PC-9 (cell line): ENCODE measurements around the gene MAPK8IP3. TPM values are rescaled to one million over a fixed set of nuclear protein-coding genes. Genes with fewer than 3 reads are reported as not detected.

Experiments
- BruUV-seq: library from RNA; stranded (reverse); fragments of 400-500 nt; replicated peaks from 2 replicates; lab custom pipeline; 2021; lab: Mats Ljungman, UMichigan
- CTCF ChIA-PET: fragments of 300-600 bp; sonication (Branson Sonifier 250); formaldehyde crosslinking; loops from one replicate; lab custom pipeline; 2022; ENCODE audit warnings: antibody characterized with exemption; lab: Charles Lee
- POLR2A ChIA-PET: fragments of 300-600 bp; sonication (Branson Sonifier 250); formaldehyde crosslinking; loops from one replicate; lab custom pipeline; 2022; ENCODE audit warnings: antibody characterized with exemption; ENCODE audit not compliant: unreplicated experiment; lab: Charles Lee
- DNase-seq, 2 experiments: peaks; one replicate each; pipeline versions ENCODE4 v3.0.0 to v3.0.0-alpha.2; 2015 to 2022; ENCODE audit warnings: mixed read lengths in 1 of 2
- H2AFZ ChIP-seq: fragments of 200-600 bp; sonication (generic); 2 replicates; pipeline ENCODE4 v1.8.1; 2017; ENCODE audit warnings: antibody characterized with exemption
- H3F3A ChIP-seq: fragments of 200-600 bp; sonication (generic); 2 replicates; pipeline ENCODE4 v1.8.1; 2017; ENCODE audit warnings: antibody characterized with exemption, mild to moderate bottlenecking, low read depth; ENCODE audit not compliant: insufficient read depth
- H3K27ac ChIP-seq: fragments of 200-600 bp; sonication (generic); 2 replicates; pipeline ENCODE4 v1.6.1; 2016; ENCODE audit warnings: mixed run types
- H3K27me3 ChIP-seq: fragments of 200-600 bp; sonication (generic); 2 replicates; pipeline ENCODE4 v1.6.1; 2016; ENCODE audit warnings: low read depth, mixed run types; ENCODE audit not compliant: insufficient read depth
- H3K36me3 ChIP-seq: fragments of 200-600 bp; sonication (generic); 2 replicates; pipeline ENCODE4 v1.6.1; 2016; ENCODE audit warnings: low read depth, mixed run types
- H3K4me1 ChIP-seq: fragments of 200-600 bp; sonication (generic); replicated peaks from 2 replicates; pipeline ENCODE4 v1.6.1; 2016; ENCODE audit warnings: mixed run types; ENCODE audit not compliant: insufficient read depth
- H3K4me2 ChIP-seq: fragments of 200-600 bp; sonication (generic); 2 replicates; pipeline ENCODE4 v1.6.1; 2017; ENCODE audit warnings: mixed run types
- H3K4me3 ChIP-seq: fragments of 200-600 bp; sonication (generic); 2 replicates; pipeline ENCODE4 v1.6.1; 2016; ENCODE audit warnings: mixed run types
- H3K79me2 ChIP-seq: fragments of 200-600 bp; sonication (generic); 2 replicates; pipeline ENCODE4 v1.6.1; 2017; ENCODE audit warnings: low read depth, mixed run types
- H3K9me2 ChIP-seq: fragments of 200-600 bp; sonication (generic); 2 replicates; pipeline ENCODE4 v1.8.1; 2017; ENCODE audit warnings: mild to moderate bottlenecking; ENCODE audit not compliant: insufficient read depth
- H3K9me3 ChIP-seq: fragments of 200-600 bp; sonication (generic); 2 replicates; pipeline ENCODE4 v1.8.1; 2016; ENCODE audit warnings: low read depth; ENCODE audit not compliant: insufficient read depth
- H4K20me1 ChIP-seq: fragments of 200-600 bp; sonication (generic); 2 replicates; pipeline ENCODE4 v1.8.1; 2017; ENCODE audit not compliant: insufficient read depth
- CTCF ChIP-seq: fragments of 200-600 bp; sonication (generic); conservative IDR thresholded peaks from 2 replicates; pipeline ENCODE4 v1.6.1; 2017; ENCODE audit warnings: mixed run types, antibody characterized with exemption, mild to moderate bottlenecking, moderate library complexity
- EZH2 ChIP-seq: fragments of 200-600 bp; sonication (generic); IDR thresholded peaks from 2 replicates; pipeline ENCODE4 v1.8.0; 2017; ENCODE audit warnings: antibody characterized with exemption, low read depth
- intact Hi-C: fragments of 100-400 bp; cut with micrococcal nuclease; formaldehyde crosslinking; loops from one replicate; pipeline ENCODE4 v1.10.0; 2022; ENCODE audit not compliant: unreplicated experiment
- total RNA-seq: library from RNA; stranded (reverse); gene quantifications from 2 replicates; pipeline ENCODE4 v1.2.3, GENCODE V29; 2021

MAPK8IP3 gene
- total RNA-seq, 1 experiment from 2014 or later = 125 TPM

GRCh38 chr16:1744338-1744840 lies 38.4 kb downstream of the MAPK8IP3 start:
- DNase-seq = no peak
- TF ChIP-seq CTCF (no peak), EZH2 (no peak)
- Histone ChIP-seq H4K20me1 (no peaks in the 10 kb centered on the region), H3K27ac (peak overlapping the region; percentile 100), H3F3A (peaks cover 44% of the 10 kb centered on the region), H3K9me3 (no peaks in the 10 kb centered on the region), H3K27me3 (no peaks in the 10 kb centered on the region), H3K36me3 (no peaks in the 10 kb centered on the region; the same call in 1 of the 2 replicates), H3K4me2 (peak overlapping the region; percentile 88), H2AFZ (no peak overlapping the region), H3K4me1 (peaks cover 49% of the 10 kb centered on the region), H3K4me3 (no peak overlapping the region), H3K79me2 (0 out of 2 replicates have a peak, but pooled peaks cover 8% of the 10 kb centered on the region), H3K9me2 (no peaks in the 10 kb centered on the region)
- ChIA-PET POLR2A (interaction anchor here (0.6 to 0.9 kb wide), 7 partner anchors 21 to 447 kb away, joined by 3 to 6 read pairs (median 3); no protein-coding TSS in a partner anchor), CTCF (interaction anchor here (0.5 to 1.1 kb wide), 4 partner anchors 27 to 398 kb away, joined by 3 to 7 read pairs (median 4); partner anchors contain the start of gene MAPK8IP3)
- intact Hi-C loops = no loop called here
- BruUV-seq = no TSS peak

- POLR2A ChIA-PET = interaction anchor here (0.6 to 1.6 kb wide), 8 partner anchors 25 to 406 kb away, joined by 3 to 18 read pairs (median 6); partner anchors contain the start of genes NUBP2 and SPSB3
Measured at GRCh38 chr16:1745181-1745899, 39.3 kb downstream of the MAPK8IP3 start.

More at GRCh38 chr16:1745181-1745899, 39.3 kb downstream of the MAPK8IP3 start:
- Histone ChIP-seq H3K4me1 (peaks cover 49% of the 10 kb centered on the region), H3K27me3 (no peaks in the 10 kb centered on the region), H3K4me3 (peak overlapping the region; percentile 49; the same call in 1 of the 2 replicates), H3K9me2 (no peaks in the 10 kb centered on the region), H4K20me1 (no peaks in the 10 kb centered on the region), H3K79me2 (0 out of 2 replicates have a peak, but pooled peaks cover 5% of the 10 kb centered on the region), H3K9me3 (no peaks in the 10 kb centered on the region), H3F3A (peaks cover 37% of the 10 kb centered on the region), H3K36me3 (no peaks in the 10 kb centered on the region; the same call in 1 of the 2 replicates), H2AFZ (no peak overlapping the region), H3K4me2 (peak overlapping the region; percentile 88), H3K27ac (peak overlapping the region; percentile 100)
- TF ChIP-seq CTCF (no peak; the same call in 1 of the 2 replicates), EZH2 (no peak)
- peak; percentile 91 to 94 for DNase-seq
- BruUV-seq = no TSS peak
- CTCF ChIA-PET = interaction anchor here (0.6 to 1.7 kb wide), 4 partner anchors 40 to 1297 kb away, joined by 3 to 6 read pairs (median 4); partner anchors contain the start of gene JPT2
- intact Hi-C loops = loop anchor here (1.0 kb wide), 2 partner anchors 28 to 56 kb away; partner anchors contain the start of gene MRPS34
